ENCODE measurements around the gene KDELR1.

Gene KDELR1

GRCh38 chr19:48391100-48392005, at the start of gene KDELR1:
Gene KDELR1, minus strand, starts transcription at chr19:48391551. Its CDS starts 193 bp downstream, at chr19:48391358.
- peak; percentile 76 for DNase-seq

- no peak for DNase-seq
These were observed 45.2 kb upstream of the KDELR1 start for GRCh38 chr19:48436586-48436985.

GRCh38 chr19:48433337-48433736, 42.0 kb upstream of the KDELR1 start:
- no peak for DNase-seq

- no peak for DNase-seq
These were observed 37.3 kb upstream of the KDELR1 start for GRCh38 chr19:48428670-48429069.

- no peak for DNase-seq
These were observed 33.4 kb upstream of the KDELR1 start for GRCh38 chr19:48424694-48425219.

GRCh38 chr19:48421548-48421947, 30.2 kb upstream of the KDELR1 start:
- DNase-seq = no peak

- DNase-seq = peak; percentile 78
These were observed 28.0 kb upstream of the KDELR1 start for GRCh38 chr19:48419158-48419920.

GRCh38 chr19:48418317-48419064, 27.1 kb upstream of the KDELR1 start:
- no peak for DNase-seq

GRCh38 chr19:48417421-48417820, 26.1 kb upstream of the KDELR1 start:
- no peak for DNase-seq

GRCh38 chr19:48415806-48416221, 24.5 kb upstream of the KDELR1 start:
- no peak for DNase-seq

- DNase-seq = peak; percentile 80
These were observed 24.0 kb upstream of the KDELR1 start for GRCh38 chr19:48415395-48415794.

GRCh38 chr19:48413879-48414587, 22.7 kb upstream of the KDELR1 start:
- DNase-seq = no peak

GRCh38 chr19:48405850-48406249, 14.5 kb upstream of the KDELR1 start:
- no peak for DNase-seq

GRCh38 chr19:48405010-48405659, 13.8 kb upstream of the KDELR1 start:
- no peak for DNase-seq

GRCh38 chr19:48403606-48404005, 12.3 kb upstream of the KDELR1 start:
- peak; percentile 54 for DNase-seq

- no peak for DNase-seq
These were observed 9.9 kb upstream of the KDELR1 start for GRCh38 chr19:48401287-48401686.

- DNase-seq = peak; percentile 40
These were observed 8.8 kb upstream of the KDELR1 start for GRCh38 chr19:48400018-48400742.

- peak; percentile 85 for DNase-seq
These were observed 7.3 kb upstream of the KDELR1 start for GRCh38 chr19:48398375-48399235.

GRCh38 chr19:48398102-48398374, 6.7 kb upstream of the KDELR1 start:
- DNase-seq = no peak

All from CD4-positive, alpha-beta T cell treated with Interleukin-17A for 4 hours (primary cell).